Gastroesophageal sphincter (tissue), 3 donors: ENCODE measurements around the gene PALD1.

Experiments
- CTCF ChIP-seq, 4 experiments: fragments of 200-600 bp in 2 of 4; fragments of 450-650 bp in 2 of 4; sonication (generic) in 1 of 4; IDR thresholded peaks; one replicate each; pipeline ENCODE4 v1.5.1; 2017 to 2019; ENCODE audit warnings: antibody characterized with exemption in 4 of 4, mild to moderate bottlenecking in 2 of 4, moderate library complexity in 2 of 4
- POLR2A ChIP-seq, 2 donors: fragments of 450-650 bp; IDR thresholded peaks; one replicate each; pipeline ENCODE4 v1.6.1; 2017; ENCODE audit warnings: antibody characterized with exemption in 2 of 2, mild to moderate bottlenecking in 2 of 2, moderate library complexity in 1 of 2

GRCh38 chr10:70475661-70476060 lies 2.9 kb upstream of the PALD1 start:
- TF ChIP-seq CTCF (IDR thresholded peaks at IDR 0.05) (no peak), POLR2A (IDR thresholded peaks at IDR 0.05) (no peak)
